GM12892 (cell line): Measurements from ENCODE around the gene C3.
A peak's percentile ranks its signal among the peaks of the same experiment; 100 is the strongest.
"Not testable (repeated sequence)": the region's sequence is repeated elsewhere in the genome, so short reads cannot be mapped to it uniquely, and the experiment has no call there.

Experiments
- DNase-seq: peaks from one replicate; pipeline ENCODE4 v3.0.0; 2011; ENCODE audit not compliant: insufficient read length
- FAIRE-seq: peaks from 2 replicates; lab custom pipeline; 2011; peaks lifted over from hg19 to GRCh38; lab: Jason Lieb, UNC
- POLR2A ChIP-seq: IDR thresholded peaks from 2 replicates; pipeline ENCODE4 v1.6.1; 2011; ENCODE audit warnings: low read depth, low read length, control low read depth
- POLR2AphosphoS5 ChIP-seq: IDR thresholded peaks from 2 replicates; pipeline ENCODE4 v1.6.1; 2011; ENCODE audit warnings: low read depth, low read length, control low read depth
- TAF1 ChIP-seq: IDR thresholded peaks from 2 replicates; pipeline ENCODE4 v1.6.1; 2011; ENCODE audit warnings: low read depth, mild to moderate bottlenecking, control low read depth, low read length, borderline replicate concordance

Gene C3

DNA sequence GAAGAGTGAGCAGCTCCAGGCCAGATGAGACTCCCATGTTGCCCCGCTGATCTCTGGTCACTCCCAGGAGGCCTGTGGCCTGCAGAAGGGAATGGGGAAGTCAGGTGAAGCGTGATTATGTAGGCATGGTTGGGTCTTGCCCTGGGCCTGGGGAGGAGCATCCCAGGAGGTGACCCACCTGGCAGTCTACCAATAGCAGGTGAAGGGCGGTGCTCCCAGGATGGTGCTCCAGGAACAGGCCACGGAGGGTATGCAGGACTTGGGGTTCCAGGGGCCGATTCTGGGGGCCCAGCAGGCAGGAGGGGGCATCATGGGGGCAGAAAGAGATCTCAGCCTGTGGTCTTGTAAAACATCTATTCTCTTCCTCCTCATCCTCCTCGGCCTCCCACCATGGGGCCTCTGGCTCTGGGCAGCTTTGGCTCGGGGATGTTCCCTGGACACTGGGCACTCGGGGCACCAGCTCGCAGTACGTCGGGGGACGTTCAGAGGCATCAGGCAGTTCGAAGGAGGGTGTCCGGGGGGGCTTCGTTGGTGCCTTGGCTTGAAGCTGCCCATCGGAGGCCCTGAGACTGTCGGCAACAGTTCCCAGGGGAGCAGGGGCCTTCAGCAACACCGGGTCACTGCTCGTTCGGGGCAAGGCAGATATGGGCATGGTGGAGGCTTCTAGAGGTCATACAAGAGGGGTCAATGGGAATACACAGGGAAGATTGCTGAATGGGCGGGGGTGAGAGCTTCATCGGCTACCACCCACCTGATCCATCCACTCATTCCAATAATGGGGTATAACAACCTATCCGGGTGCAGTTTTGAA lies 34.4 kb upstream of the C3 start:
- no peak for TF ChIP-seq POLR2A
- no peak for TF ChIP-seq POLR2AphosphoS5
- TF ChIP-seq TAF1: no peak
- DNase-seq: no peak
- no peak for FAIRE-seq

DNA sequence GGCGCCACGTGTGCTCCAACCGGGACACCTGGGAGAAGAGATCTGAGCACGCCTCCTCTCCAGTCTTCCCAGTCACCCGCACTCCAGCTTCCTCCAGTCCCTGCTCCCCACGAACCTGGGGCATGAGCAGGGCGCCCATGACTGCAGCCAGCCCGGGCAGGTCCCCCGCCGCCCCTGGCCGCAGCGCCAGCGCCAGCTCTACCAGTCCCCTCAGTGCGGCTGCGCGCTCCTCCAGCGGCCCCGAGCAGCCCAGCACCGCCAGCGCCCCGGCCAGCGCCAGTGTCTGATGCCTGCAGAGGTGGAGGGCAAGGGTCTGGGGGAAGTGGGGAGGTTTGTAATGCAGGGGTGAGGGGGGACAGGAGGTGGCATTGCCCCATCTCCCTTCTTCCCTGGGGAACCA lies 33.7 kb upstream of the C3 start:
- FAIRE-seq: no peak
- TF ChIP-seq POLR2A (no peak), POLR2AphosphoS5 (no peak), TAF1 (no peak)
- no peak for DNase-seq

DNA sequence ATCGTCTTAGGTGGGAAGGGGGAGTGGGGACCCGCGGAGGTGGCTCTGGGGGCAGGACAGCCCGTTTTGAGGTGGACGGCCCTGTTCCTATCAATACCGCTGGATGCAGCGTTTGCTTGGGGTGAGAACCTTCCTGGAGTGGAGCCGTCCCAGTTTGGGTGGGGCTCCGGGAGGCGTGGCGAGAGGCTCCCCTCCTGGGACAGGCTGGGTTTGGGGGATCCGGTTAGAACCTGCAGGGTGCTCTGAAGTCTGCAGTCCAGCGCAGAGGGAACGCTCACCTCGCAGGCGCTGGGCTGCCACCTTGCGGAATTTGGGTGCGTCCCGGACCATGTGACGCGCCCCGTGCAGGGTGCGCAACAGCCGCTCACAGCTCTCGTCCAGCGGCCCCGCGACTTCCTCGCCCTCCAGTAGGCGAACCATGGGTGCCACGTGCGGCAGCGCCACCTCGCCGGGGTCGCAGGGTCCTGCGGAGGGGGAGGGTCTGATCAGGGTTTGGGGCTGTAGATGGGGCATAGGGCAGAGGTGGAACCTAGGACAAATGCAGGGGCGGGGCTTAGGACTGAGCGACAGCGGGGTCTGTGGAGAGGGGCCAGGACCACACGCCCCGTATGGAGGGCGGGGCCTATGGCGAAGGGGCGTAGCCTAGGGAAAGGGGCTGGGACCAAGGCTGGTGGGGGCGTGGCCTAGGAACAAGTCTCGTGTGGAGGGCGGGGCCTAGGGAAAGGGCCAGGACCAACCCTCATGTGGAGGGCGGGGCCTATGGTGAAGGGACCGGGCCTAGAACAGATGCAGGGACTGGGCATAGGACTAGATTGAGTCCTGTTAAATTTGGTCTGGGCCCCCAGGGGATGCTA lies 33.0 kb upstream of the C3 start:
- DNase-seq (peak; percentile 89), FAIRE-seq (peak; percentile 98)
- TF ChIP-seq POLR2AphosphoS5 (no peak; the same call in 1 of the 2 replicates), TAF1 (no peak), POLR2A (peak; percentile 61; the same call in 1 of the 2 replicates)

DNA sequence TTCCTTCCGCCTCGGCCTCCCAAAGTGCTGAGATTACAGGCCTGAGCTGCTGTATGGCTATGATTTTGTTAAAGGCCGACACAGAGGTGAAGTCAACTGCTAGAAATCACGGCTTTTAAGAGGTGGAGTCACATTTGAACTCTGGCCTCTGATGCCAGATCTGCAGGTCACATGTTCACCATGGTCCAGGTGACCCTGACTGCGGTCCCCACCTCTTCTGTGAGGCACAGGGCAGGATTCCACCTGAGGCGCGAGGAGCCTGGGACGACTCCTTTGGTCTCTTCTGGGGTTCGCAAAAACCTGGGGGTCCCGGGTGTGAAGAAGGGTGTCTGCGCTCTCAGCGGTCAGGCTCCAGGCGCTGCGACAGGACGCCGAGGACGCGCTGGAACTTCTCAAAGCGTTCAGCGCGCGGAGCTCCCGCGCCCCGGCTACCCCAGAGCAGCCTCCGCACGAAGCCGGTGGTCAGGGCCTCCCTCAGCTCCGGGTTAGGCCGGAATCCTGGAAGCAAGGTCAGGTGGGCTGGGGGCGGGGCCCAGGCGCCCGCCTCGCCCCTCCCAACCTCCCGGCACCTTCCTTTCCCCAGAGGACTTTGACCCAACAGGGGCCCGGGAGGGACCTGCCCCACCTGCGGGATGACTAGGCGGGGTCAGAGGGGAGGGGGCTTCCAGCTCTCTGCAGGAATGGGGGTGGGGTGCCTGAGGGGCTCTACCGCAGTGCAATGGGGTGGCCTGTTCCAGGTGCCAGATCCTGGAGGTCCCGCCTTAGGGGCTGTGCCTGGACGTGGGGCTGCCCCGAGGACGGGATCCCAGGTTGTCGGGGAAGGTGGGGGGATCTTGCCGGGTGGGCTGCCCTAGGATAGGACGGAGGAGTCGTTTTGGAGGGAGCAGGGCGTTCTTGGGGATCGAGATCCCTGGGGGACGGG lies 32.1 kb upstream of the C3 start:
- FAIRE-seq (no peak), DNase-seq (no peak)
- TF ChIP-seq POLR2AphosphoS5 (no peak), TAF1 (no peak), POLR2A (no peak)

DNA sequence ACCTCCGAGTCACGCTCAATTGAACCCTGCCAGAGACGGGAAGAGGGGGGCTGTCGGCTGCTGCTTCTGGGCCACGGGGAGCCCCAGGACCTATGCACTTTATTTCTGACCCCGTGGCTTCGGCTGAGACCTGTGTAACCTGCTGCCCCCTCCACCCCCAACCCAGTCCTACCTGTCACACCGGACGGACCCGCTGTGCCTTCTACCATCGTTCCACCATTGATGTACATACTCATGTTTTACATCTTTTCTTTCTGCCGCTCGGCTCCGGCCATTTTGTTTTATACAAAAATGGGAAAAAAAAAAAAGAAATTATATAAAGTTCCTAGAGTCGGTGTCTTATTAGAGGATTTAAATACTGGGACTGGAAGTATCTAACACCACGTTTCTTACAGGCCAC lies 30.7 kb upstream of the C3 start:
- FAIRE-seq (no peak), DNase-seq (no peak)
- TF ChIP-seq POLR2AphosphoS5 (no peak), POLR2A (no peak), TAF1 (no peak)

DNA sequence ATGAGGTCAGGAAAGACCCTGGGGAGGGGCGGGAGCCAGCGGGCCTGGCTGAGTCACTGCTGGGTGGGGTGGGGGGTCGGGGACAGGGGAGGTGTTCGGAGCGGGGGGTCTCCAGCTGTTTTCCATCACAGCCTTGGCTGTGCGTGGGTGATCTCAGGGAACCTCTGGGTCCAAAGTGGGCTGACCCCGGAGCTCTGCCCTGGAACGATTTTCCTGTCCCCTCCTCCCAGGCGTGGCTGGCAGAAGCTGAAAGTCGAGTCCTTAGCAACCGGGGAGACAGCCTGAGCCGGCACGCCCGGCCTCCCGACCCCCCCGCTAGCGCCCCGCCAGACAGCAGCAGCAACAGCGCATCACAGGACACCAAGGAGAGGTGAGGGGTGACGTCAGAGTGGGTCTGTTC lies 29.6 kb upstream of the C3 start:
- TF ChIP-seq POLR2AphosphoS5 (no peak), POLR2A (no peak), TAF1 (no peak)
- no peak for FAIRE-seq
- no peak for DNase-seq

DNA sequence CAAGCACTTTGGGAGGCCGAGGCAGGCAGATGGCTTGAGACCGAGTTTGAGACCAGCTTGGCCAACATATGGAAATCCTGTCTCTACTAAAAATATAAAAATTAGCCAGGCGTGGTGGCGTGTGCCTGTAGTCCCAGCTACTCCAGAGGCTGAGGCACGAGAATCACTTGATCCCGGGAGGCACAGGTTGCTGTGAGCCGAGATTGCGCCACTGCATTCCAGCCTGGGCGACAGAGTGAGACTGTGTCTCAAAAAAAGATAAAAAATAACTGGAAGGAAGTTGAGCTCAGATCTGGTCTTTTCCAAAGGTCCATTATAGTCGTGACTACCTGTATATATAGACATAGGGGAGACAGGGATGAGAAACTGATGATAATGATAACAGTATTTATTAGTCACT lies 28.1 kb upstream of the C3 start:
- FAIRE-seq, DNase-seq: not testable (repeated sequence)

DNA sequence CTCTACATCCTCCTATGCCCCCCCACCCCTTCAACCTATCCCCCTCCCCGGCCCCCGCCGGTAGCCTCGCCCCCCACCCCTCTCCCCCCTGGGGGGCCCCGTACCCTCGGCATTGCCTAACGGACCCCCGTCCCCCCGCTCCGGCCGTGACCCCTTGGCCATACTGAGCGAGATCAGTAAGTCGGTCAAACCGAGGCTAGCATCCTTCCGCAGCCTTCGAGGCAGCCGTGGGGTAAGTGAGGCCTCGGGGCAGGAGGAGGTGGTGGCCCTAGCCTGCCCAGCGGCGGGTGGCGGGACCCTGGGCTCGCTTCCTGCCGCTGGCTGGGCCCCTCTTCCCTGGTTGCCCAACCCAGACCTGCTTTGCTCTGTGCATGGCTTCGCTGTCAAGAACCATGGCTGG lies 25.5 kb upstream of the C3 start:
- no peak for TF ChIP-seq TAF1
- TF ChIP-seq POLR2AphosphoS5: no peak
- no peak for TF ChIP-seq POLR2A
- no peak for FAIRE-seq
- DNase-seq: no peak

DNA sequence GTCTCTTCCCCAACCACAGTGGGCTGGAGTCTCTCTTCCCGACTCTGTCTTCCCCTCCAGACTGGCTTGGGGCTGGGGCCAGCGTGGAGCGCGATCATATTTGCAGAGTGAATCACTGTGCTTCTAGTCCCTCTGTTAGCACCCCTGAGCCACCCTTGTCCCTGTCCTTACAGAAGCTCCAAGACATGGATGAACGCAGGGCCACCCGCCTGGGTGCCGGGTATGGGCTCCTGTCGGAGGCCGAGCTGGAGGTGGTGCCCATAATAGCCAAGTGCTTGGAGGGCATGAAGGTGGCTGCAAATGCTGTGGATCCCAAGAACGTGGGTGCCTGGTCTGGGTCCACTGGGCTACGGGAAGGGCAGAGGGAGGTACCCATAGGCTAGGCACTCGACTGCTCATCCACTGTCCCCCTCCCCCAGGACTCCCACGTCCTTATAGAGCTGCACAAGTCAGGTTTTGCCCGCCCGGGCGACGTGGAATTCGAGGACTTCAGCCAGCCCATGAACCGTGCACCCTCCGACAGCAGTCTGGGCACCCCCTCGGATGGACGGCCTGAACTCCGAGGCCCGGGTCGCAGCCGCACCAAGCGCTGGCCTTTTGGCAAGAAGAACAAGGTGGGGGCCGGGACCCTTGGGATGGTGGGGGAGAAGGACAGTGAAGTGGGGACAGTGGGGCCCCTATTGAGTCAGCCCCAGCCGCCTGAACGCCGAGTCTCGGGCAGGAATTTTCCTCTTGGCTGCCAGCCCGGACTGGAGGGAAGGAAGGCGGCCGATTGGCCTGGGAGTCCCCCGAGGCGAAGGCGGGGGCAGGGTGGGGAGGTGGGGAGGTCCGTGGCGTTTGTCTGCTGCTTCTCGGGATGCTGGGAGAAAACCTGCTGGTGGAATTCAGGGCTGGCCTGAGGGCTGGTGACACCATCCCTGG lies 24.2 kb upstream of the C3 start:
- FAIRE-seq (no peak), DNase-seq (no peak)
- no peak for TF ChIP-seq POLR2A
- no peak for TF ChIP-seq POLR2AphosphoS5
- no peak for TF ChIP-seq TAF1

DNA sequence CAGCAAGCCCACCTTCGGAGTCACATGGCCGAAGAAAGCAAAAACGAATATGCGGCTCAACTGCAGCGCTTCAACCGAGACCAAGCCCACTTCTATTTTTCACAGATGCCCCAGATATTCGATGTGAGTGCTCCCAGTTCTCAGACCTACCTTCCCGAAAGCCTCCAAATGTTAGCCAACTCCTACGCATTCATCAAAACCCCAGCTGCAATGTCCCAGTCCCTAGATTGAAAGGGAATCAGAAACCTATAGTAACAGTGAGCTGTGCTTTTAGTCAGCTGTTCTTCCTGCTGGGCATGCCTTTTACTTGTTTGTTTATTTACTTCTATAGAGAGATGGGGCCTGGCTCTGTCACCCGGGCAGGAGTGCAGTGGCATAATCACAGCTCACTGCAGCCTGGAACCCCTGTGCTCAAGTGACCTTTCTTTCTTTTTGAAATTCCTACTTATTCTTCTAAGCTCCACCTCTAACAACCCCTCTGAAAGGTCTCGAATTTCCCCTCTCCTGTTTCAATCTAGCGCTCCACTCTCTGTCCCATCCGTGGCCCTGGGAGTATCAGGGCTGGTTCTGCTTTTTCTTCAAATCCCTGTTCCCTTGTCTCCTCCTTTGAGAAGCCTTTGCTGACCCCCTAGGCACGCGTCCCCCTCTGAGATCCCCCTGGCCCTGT lies 23.4 kb upstream of the C3 start:
- FAIRE-seq: no peak
- TF ChIP-seq POLR2A: no peak
- no peak for TF ChIP-seq TAF1
- TF ChIP-seq POLR2AphosphoS5: no peak
- no peak for DNase-seq

DNA sequence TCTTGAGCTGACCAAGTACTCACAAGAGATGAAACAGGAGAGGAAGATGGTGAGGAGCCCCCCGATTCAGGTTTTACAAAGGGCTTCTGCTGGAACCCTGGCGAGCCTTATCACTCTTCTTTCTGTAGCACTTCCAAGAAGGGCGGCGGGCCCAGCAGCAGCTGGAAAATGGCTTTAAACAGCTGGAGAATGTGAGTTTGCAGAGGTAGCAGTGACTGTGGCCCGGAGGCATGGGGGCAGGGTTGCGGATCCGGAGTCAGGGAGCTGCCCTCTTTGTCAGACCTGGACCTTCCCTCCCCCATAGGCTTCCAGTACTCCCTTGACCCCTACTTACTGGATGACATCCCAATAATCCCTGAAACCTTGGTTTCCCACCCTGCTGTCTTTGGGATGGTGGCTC lies 22.6 kb upstream of the C3 start:
- no peak for TF ChIP-seq POLR2A
- no peak for TF ChIP-seq POLR2AphosphoS5
- TF ChIP-seq TAF1: no peak
- FAIRE-seq (no peak), DNase-seq (no peak)
